ENCODE measurements around the gene ASGR2.
A peak's percentile ranks its signal among the peaks of the same experiment; 100 is the strongest.
"Not testable (repeated sequence)": the region's sequence is repeated elsewhere in the genome, so short reads cannot be mapped to it uniquely, and the experiment has no call there.

ASGR2 gene

DNA sequence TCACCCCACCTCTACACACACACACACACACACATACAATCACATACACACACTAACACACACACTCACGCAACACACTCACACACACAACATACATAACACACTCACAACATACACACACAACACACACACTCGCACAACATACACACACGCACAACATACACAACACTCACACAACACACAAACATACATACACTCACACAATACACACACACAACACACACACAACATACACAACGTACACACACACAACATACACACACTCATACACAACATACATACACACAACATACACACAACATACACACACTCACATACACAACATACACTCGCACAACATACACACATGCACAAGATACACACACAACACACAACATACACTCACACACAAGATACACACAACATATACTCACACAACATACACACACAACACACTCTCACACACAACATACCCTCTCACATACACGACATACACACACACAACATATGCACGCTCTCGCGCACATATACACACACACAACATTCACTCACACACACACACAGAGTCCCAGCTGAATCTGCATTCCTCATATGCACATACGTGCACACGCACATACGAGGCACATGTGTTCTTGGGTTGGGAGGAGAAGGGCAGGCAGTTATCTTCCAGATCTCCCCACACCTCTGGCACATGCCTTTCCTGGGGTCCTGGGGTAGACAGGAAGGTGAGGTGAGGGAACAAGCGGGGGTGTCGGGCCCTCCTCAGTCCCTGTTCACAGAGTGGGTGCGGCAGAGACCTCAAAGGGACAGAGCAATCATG lies 1.1 kb downstream of the ASGR2 start:
- Mint-ChIP-seq H3K27me3 (no peaks in the 10 kb centered on the region), H3K27ac (no peak overlapping the region), H3K4me3 (no peak overlapping the region), H3K4me1 (peaks cover 7% of the 10 kb centered on the region), H3K36me3 (ENCODE audit: low read depth) (no peaks in the 10 kb centered on the region), H3K9me3 (no peaks in the 10 kb centered on the region)
- ATAC-seq (no peak), DNase-seq (no peak)

DNA sequence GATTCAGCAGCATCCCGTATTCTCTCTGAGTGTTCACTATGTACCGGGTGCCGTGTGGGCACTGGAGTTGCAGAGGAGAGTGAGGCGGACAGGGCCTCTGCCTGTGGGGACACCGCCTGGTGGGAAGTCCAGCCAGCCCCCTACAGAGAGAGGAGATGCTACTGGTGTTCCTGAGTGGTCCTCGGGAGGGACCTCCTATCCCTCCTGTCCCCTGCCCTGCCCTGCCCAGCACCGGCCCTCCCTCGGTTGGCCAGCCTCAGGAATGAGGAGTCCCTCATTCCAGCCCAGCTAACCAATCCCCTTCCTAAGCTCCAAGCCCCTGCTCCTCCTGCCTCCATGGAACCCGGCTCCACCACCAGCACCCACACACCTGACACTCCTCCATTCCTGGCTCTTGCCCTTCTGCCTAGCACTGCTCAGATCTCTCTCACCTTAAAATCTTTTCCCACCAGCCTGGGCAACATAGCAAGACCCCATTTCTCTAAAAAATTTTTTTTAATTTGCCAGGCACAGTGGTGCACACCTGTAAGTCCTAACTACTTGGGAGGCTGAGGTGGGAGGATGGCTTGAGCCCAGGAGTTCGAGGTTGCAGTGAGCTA lies 2.0 kb downstream of the ASGR2 start:
- ATAC-seq (no peak), DNase-seq (no peak)
- H3K9me3 Mint-ChIP-seq = no peaks in the 10 kb centered on the region
- H3K27me3 Mint-ChIP-seq = no peaks in the 10 kb centered on the region
- H3K36me3 Mint-ChIP-seq (ENCODE audit: low read depth) = no peaks in the 10 kb centered on the region
- H3K27ac Mint-ChIP-seq = no peak overlapping the region
- H3K4me3 Mint-ChIP-seq = no peak overlapping the region
- H3K4me1 Mint-ChIP-seq = peaks cover 7% of the 10 kb centered on the region

DNA sequence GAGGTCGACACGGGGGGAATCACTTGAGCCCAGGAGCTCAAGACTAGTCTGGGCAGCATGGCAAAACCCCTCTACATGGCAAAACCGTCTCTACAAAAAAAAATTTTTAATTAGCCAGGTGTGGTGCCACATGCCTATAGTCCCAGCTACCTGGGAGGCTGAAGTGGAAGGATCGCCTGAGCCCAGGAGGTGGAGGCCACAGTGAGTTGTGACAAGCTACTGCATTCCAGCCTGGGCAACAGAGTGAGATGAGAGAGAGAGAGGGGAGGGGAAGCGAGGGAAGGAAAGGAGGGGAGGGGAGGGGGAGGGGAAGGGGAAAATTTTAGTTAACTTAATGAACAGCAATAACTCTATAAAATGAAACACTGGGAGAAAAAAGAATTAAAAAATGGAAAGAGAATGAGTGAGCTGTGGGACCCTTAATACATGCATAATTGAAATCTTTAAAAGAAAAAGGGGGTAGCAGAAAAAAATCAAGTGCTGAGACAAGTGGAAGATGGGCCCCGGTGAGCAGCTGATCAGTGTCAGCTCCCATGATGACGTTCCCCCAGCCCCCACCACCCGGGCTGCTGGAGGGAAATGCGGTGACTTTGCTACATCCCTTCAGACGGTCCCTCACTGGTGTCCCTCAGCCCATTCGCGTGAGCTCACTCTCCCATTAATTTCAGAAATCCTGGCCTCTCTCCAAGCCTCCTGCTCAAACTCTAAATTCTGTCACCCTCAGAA lies 2.7 kb downstream of the ASGR2 start:
- no peak for DNase-seq
- no peaks in the 10 kb centered on the region for H3K27me3 Mint-ChIP-seq
- H3K4me1 Mint-ChIP-seq = peaks cover 7% of the 10 kb centered on the region
- no peak overlapping the region for H3K4me3 Mint-ChIP-seq
- H3K36me3 Mint-ChIP-seq (ENCODE audit: low read depth) = no peaks in the 10 kb centered on the region
- H3K9me3 Mint-ChIP-seq = no peaks in the 10 kb centered on the region
- H3K27ac Mint-ChIP-seq = no peak overlapping the region
- ATAC-seq = no peak

DNA sequence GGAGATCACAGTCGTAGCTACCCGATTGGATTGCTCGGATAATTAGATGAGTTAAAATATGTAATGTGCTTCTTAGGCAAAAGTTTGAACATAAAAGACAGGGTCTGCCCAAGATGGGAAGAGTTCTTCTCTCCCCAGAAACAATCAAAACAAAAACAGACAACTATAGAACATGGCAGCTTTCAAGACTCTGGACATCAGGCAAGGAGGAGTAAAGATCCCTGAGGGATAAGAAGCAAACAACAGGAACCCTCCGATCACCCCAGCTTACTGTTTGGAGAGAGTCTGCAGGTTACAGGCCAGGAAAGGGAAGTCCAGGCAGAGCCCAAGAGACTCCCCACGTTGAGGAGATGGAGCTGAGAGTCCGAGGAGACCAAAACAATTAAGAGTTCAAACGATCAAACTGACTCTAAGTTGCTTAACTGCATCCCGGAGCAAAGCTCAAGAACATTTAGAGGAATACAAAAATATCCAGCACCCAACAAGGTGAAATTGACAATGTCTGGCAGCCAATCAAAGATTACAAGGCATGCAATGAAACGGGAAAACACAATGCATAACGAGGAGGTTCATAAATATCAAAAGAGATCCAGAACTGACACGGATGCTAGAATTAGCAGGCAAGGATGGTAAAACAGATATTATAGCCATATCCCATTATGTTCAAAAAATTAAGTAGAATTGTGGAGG lies 3.9 kb downstream of the ASGR2 start:
- ATAC-seq = no peak
- Mint-ChIP-seq H3K9me3 (no peaks in the 10 kb centered on the region), H3K27me3 (no peaks in the 10 kb centered on the region), H3K4me3 (no peak overlapping the region), H3K4me1 (peaks cover 7% of the 10 kb centered on the region), H3K27ac (no peak overlapping the region), H3K36me3 (ENCODE audit: low read depth) (no peaks in the 10 kb centered on the region)
- no peak for DNase-seq

DNA sequence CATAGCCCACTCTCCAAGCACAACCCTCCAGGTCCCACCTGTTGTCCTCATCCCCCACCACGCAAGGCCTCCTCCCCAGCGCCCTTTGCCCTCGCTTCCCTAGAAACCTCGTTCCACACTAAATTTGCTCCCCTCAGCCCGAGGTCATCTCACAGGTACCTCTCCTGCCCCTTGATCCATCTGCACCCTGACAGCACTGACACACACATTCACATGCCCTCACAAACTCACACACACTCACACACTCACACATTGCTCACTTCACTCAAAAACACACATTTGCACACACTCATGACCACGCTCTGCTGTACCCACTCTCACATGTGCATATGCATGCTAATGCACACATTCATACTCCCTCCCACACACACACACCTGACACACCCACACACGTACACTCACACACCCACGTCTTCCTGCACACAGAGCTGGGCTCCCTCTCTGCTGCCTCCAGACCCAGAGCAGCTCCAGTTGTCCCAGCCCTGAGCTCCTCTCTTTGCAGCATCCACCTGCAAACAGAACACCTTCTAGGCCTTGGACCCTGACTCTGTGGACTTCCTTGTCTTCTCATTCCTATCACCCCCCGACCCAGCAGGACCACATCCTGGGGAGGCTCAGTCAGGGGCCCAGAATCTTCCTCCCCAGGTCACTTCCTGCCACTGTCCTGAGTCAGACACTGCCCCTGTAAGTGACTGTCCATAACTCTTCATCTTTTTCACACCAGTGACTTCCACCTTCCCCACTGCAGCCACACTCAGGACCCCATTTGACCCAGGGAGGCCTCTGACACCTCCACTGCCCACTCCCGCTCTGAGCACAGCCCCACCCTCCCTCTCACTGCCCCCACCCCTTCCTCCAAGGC lies 4.9 kb downstream of the ASGR2 start:
- Mint-ChIP-seq H3K27me3 (no peaks in the 10 kb centered on the region), H3K9me3 (no peaks in the 10 kb centered on the region), H3K4me1 (peaks cover 7% of the 10 kb centered on the region), H3K27ac (peak overlapping the region; percentile 32), H3K4me3 (no peak overlapping the region), H3K36me3 (ENCODE audit: low read depth) (no peaks in the 10 kb centered on the region)
- no peak for DNase-seq
- ATAC-seq = no peak

DNA sequence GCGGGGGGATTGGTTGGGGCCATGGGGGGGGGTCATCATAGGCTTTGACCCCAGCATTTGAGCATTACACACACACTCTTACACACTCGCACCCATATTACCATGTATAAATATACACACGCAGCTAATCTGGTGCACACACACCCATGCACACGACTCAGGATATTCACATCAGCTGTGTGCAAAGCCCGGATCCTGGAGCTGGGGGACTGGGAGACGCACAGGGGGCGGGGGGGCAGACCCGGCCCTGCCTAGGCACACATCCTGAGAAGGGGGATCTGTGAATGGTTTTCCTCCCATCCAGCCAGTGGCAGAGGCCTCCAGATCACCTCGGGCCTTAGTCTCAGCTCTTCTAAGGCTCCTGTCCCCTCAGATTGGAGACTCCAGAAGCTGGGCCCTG lies 5.6 kb downstream of the ASGR2 start:
- ATAC-seq (no peak), DNase-seq (no peak)
- Mint-ChIP-seq H3K36me3 (ENCODE audit: low read depth) (no peaks in the 10 kb centered on the region), H3K4me1 (peaks cover 7% of the 10 kb centered on the region), H3K27me3 (no peaks in the 10 kb centered on the region), H3K9me3 (no peaks in the 10 kb centered on the region), H3K4me3 (no peak overlapping the region), H3K27ac (no peak overlapping the region)

DNA sequence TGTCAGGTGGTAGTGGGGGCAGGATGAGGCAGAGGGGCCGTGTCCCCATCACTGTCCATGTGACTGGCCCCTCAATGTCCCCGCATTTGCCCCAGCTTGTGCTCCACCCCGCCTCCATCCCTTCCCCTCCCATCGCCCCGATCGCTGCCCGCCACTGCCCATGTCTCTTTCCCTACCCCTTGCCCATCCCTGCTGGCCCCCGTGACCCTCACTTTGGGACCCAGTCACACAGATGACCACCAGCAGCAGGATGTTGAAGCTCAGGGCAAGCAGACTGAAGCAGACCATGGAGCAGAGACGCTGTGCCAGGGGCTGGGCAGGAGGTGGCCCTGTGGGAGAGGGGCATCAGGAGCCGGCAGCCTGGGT lies 6.1 kb downstream of the ASGR2 start:
- Mint-ChIP-seq H3K4me1 (peaks cover 7% of the 10 kb centered on the region), H3K9me3 (no peaks in the 10 kb centered on the region), H3K36me3 (ENCODE audit: low read depth) (no peaks in the 10 kb centered on the region), H3K27me3 (peaks cover under 1% of the 10 kb centered on the region), H3K4me3 (no peak overlapping the region), H3K27ac (no peak overlapping the region)
- ATAC-seq (no peak), DNase-seq (no peak)

DNA sequence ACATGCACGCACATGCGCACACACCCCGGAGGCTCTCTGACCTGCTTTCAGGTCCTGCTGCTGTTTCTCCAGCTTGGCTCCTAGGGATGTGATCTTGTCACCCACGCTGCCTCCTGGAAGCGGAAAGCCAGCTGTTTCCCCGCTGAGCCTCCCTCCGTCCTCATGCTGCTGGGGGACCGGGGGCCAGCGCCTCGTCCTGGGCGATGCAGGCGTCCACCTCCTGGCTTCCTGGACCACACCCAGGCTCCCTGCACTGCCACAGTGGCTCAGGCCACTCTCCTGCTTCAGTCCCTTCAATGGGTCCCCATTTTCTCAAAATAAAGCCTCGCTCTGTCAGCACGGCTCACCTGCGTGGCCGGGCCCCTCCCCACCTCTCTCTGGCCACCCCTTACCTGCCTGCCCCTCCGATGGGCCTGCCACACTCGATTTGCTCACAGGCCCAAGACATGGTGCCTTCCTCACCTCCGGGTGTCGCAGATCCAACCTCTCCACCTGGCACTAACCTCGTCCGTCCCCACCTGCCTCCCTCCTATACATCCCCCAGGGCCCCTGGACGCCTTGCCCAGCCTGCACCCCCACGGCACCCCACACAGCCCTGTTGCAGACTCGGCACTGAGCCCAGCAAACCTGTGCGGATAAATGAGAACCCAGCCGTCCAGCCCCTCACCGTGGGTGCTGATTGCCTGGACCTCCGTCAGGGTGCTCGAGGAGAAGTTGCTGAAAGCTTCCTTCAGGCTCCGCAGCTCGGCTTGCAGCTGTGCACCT lies 6.6 kb downstream of the ASGR2 start:
- no peak overlapping the region for H3K4me3 Mint-ChIP-seq
- no peaks in the 10 kb centered on the region for H3K36me3 Mint-ChIP-seq (ENCODE audit: low read depth)

DNA sequence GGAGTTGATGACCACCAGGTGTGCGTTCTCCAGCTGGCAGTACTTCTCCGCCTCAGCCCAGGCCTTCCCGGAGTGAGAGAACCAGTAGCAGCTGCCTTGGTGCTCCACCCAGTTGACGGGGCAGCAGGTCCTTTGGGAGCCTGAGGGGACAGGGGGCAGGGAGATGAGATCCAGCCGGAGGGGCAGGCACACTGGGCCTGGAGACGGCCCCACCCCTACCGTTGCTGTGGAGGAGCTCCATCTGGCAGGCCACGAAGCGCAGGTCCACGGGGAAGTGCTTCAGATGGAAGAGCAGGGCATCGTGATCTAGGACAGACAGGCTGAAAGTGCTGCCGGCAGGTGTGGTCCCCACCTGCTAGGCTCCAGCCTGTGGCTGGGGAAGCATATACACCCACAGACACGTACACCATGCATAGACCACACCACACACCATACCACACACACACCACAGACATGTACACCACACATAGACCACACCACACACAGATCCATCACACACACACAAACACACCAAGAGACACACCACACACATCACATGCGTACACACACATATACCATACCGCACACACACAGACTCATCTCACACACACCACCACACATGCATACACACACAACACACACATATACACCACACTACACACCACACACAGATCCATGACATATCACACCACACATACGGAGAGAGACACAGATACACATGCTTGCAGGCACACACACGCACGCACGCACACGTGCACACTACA lies 7.4 kb downstream of the ASGR2 start:
- DNase-seq = no peak
- Mint-ChIP-seq H3K4me1 (peaks cover 7% of the 10 kb centered on the region), H3K4me3 (no peak overlapping the region), H3K36me3 (ENCODE audit: low read depth) (no peaks in the 10 kb centered on the region), H3K27ac (no peak overlapping the region), H3K9me3 (no peaks in the 10 kb centered on the region), H3K27me3 (peaks cover 5% of the 10 kb centered on the region)
- no peak for ATAC-seq

More for the DNA sequence above, 6.6 kb downstream of the ASGR2 start:
- H3K4me1 Mint-ChIP-seq = peaks cover 7% of the 10 kb centered on the region
- ATAC-seq (no peak), DNase-seq (no peak)
- H3K9me3 Mint-ChIP-seq = no peaks in the 10 kb centered on the region
- H3K27ac Mint-ChIP-seq = no peak overlapping the region
- peaks cover 5% of the 10 kb centered on the region for H3K27me3 Mint-ChIP-seq

DNA sequence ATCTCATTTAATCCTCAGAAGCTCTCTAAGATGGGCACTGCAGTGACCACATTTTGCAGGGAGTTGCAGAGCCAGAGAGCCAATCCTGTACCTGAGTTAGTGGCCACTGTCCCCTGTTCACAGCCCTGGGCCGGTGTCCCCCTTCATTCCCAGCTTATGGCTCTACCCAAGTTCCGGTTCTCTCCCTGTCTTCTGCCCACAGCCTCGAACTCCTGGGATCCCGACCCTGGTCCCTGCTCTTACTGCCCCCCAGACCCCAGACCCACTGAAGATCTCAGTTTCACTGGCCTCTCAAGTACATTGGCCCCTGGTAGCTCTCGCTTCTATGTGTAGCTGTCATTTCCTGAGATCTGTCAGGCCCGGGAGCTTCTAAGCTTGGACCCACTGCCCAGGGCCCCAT lies 12.2 kb downstream of the ASGR2 start:
- ATAC-seq = no peak
- peaks cover 5% of the 10 kb centered on the region for H3K27me3 Mint-ChIP-seq
- no peak overlapping the region for H3K27ac Mint-ChIP-seq
- no peaks in the 10 kb centered on the region for H3K9me3 Mint-ChIP-seq
- no peaks in the 10 kb centered on the region for H3K4me1 Mint-ChIP-seq
- no peak for DNase-seq
- H3K4me3 Mint-ChIP-seq = no peak overlapping the region
- H3K36me3 Mint-ChIP-seq (ENCODE audit: low read depth) = no peaks in the 10 kb centered on the region

DNA sequence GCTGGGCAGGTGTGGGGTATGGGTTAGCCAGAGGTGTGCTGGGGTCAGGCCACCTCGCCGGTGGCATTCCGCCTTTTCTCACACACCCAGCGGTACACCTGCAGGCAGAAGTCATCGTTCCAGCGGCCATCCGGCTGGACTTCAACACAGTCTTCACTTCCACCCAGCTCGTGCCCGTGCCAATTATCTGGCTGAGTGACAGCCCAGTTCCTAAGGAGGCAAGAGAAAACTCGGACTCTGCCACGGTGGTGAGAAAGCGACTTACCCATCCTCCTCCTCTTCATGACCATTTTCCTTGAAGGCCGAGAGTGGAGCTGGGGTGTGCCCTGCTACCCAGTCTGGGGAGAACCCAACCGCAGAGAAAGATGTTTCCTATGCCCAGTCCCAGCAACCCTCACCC lies 13.1 kb downstream of the ASGR2 start:
- no peaks in the 10 kb centered on the region for H3K4me1 Mint-ChIP-seq
- ATAC-seq = no peak
- H3K27ac Mint-ChIP-seq = no peak overlapping the region

DNA sequence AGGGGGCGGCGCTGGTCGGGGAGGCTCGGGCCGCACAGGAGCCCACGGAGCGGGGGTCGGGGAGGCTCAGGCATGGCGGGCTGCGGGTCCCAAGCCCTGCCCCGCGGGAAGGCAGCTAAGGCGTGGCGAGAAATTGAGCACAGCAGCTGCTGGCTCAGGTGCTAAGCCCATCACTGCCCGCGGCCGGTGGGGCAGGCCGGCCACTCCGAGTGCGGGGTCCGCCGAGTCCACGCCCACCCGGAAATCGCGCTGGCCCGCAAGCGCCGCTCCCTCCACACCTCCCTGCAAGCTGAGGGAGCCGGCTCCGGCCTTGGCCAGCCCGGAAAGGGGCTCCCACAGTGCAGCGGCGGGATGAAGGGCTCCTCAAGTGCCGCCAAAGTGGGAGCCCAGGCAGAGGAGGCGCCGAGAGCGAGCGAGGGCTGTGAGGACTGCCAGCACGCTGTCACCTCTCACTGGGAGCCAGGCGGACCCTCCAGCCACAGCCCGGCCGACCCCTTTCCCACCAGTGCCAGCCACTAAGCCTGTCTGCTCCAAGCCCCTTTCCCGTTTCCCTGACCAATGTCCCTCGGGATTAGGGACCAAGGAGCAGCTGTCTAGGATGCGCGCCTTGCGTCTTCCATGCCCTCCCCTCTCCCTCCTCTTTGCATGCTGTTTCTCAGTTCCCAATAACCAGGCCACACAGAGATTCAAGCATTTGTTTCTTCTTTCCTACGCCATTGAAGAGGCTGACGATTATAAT lies 13.8 kb downstream of the ASGR2 start:
- H3K9me3 Mint-ChIP-seq; DNase-seq; H3K27ac Mint-ChIP-seq; H3K4me1 Mint-ChIP-seq; H3K36me3 Mint-ChIP-seq (ENCODE audit: low read depth); H3K4me3 Mint-ChIP-seq; H3K27me3 Mint-ChIP-seq; ATAC-seq: not testable (repeated sequence)

More for the DNA sequence above, 13.1 kb downstream of the ASGR2 start:
- Mint-ChIP-seq H3K9me3 (no peaks in the 10 kb centered on the region), H3K4me3 (no peak overlapping the region), H3K27me3 (peaks cover 5% of the 10 kb centered on the region), H3K36me3 (ENCODE audit: low read depth) (no peaks in the 10 kb centered on the region)
- no peak for DNase-seq
